ENCODE results near the gene RNF125.

RNF125 gene

GRCh38 chr18:32018331-32019250 is at the start of gene RNF125:
RNF125 (plus strand) TSS chr18:32018825; CDS start chr18:32018864, 39 bp downstream.
- TF ChIP-seq GATA3 (IDR thresholded peaks at IDR 0.05; ENCODE audit: low read depth, low read length) (no peak), GATA2 (IDR thresholded peaks at IDR 0.05; ENCODE audit: low read depth, low read length) (no peak)

- no peak for TF ChIP-seq GATA2 (IDR thresholded peaks at IDR 0.05; ENCODE audit: low read depth, low read length)
- TF ChIP-seq GATA3 (IDR thresholded peaks at IDR 0.05; ENCODE audit: low read depth, low read length) = no peak
Measured at GRCh38 chr18:31970617-31971016, 48.0 kb upstream of the RNF125 start.

GRCh38 chr18:31973929-31974546 is 44.6 kb upstream of the RNF125 start:
- TF ChIP-seq GATA2 (IDR thresholded peaks at IDR 0.05; ENCODE audit: low read depth, low read length) (no peak), GATA3 (IDR thresholded peaks at IDR 0.05; ENCODE audit: low read depth, low read length) (no peak)

- TF ChIP-seq GATA3 (IDR thresholded peaks at IDR 0.05; ENCODE audit: low read depth, low read length) = no peak
- no peak for TF ChIP-seq GATA2 (IDR thresholded peaks at IDR 0.05; ENCODE audit: low read depth, low read length)
Measured at GRCh38 chr18:31976242-31976641, 42.4 kb upstream of the RNF125 start.

- no peak for TF ChIP-seq GATA3 (IDR thresholded peaks at IDR 0.05; ENCODE audit: low read depth, low read length)
- TF ChIP-seq GATA2 (IDR thresholded peaks at IDR 0.05; ENCODE audit: low read depth, low read length) = no peak
Measured at GRCh38 chr18:31977270-31977872, 41.3 kb upstream of the RNF125 start.

GRCh38 chr18:31978616-31979015 is 40.0 kb upstream of the RNF125 start:
- no peak for TF ChIP-seq GATA2 (IDR thresholded peaks at IDR 0.05; ENCODE audit: low read depth, low read length)
- no peak for TF ChIP-seq GATA3 (IDR thresholded peaks at IDR 0.05; ENCODE audit: low read depth, low read length)

GRCh38 chr18:31979714-31980113 is 38.9 kb upstream of the RNF125 start:
- TF ChIP-seq GATA2 (IDR thresholded peaks at IDR 0.05; ENCODE audit: low read depth, low read length) = no peak
- TF ChIP-seq GATA3 (IDR thresholded peaks at IDR 0.05; ENCODE audit: low read depth, low read length) = no peak

GRCh38 chr18:31980863-31981262 is 37.8 kb upstream of the RNF125 start:
- TF ChIP-seq GATA3 (IDR thresholded peaks at IDR 0.05; ENCODE audit: low read depth, low read length) (no peak), GATA2 (IDR thresholded peaks at IDR 0.05; ENCODE audit: low read depth, low read length) (no peak)

- TF ChIP-seq GATA3 (IDR thresholded peaks at IDR 0.05; ENCODE audit: low read depth, low read length) (no peak), GATA2 (IDR thresholded peaks at IDR 0.05; ENCODE audit: low read depth, low read length) (no peak)
Measured at GRCh38 chr18:31983020-31983419, 35.6 kb upstream of the RNF125 start.

GRCh38 chr18:31983976-31984375 is 34.6 kb upstream of the RNF125 start:
- no peak for TF ChIP-seq GATA3 (IDR thresholded peaks at IDR 0.05; ENCODE audit: low read depth, low read length)
- TF ChIP-seq GATA2 (IDR thresholded peaks at IDR 0.05; ENCODE audit: low read depth, low read length) = no peak

GRCh38 chr18:31990823-31991222 is 27.8 kb upstream of the RNF125 start:
- TF ChIP-seq GATA3 (IDR thresholded peaks at IDR 0.05; ENCODE audit: low read depth, low read length) (no peak), GATA2 (IDR thresholded peaks at IDR 0.05; ENCODE audit: low read depth, low read length) (no peak)

GRCh38 chr18:31996007-31996406 is 22.6 kb upstream of the RNF125 start:
- TF ChIP-seq GATA3 (IDR thresholded peaks at IDR 0.05; ENCODE audit: low read depth, low read length) (no peak), GATA2 (IDR thresholded peaks at IDR 0.05; ENCODE audit: low read depth, low read length) (no peak)

- no peak for TF ChIP-seq GATA2 (IDR thresholded peaks at IDR 0.05; ENCODE audit: low read depth, low read length)
- TF ChIP-seq GATA3 (IDR thresholded peaks at IDR 0.05; ENCODE audit: low read depth, low read length) = no peak
Measured at GRCh38 chr18:31998880-31999412, 19.7 kb upstream of the RNF125 start.

GRCh38 chr18:32010124-32010721 is 8.4 kb upstream of the RNF125 start:
- TF ChIP-seq GATA2 (IDR thresholded peaks at IDR 0.05; ENCODE audit: low read depth, low read length) (no peak), GATA3 (IDR thresholded peaks at IDR 0.05; ENCODE audit: low read depth, low read length) (no peak)

Data from SH-SY5Y (cell line).